Measurements from ENCODE around the gene BMAL2. TPM values are rescaled to one million over a fixed set of nuclear protein-coding genes. Genes with fewer than 3 reads are reported as not detected.

Gene BMAL2
- total RNA-seq, 2 donors from 2014 or later: 1.2 to 2.0 TPM

GRCh38 chr12:27347779-27348178, 15.1 kb downstream of the BMAL2 start:
- Mint-ChIP-seq H3K4me3 (no peak overlapping the region), H3K4me1 (no peaks in the 10 kb centered on the region), H3K27me3 (peaks cover 4% of the 10 kb centered on the region), H3K27ac (no peak overlapping the region), H3K36me3 (ENCODE audit: low read depth) (no peaks in the 10 kb centered on the region)
- no peaks in the 10 kb centered on the region for H3K9me3 ChIP-seq (ENCODE audit: control insufficient read depth, low read length, poor library complexity, severe bottlenecking)
- DNase-seq (no peak), ATAC-seq (no peak)

DNA sequence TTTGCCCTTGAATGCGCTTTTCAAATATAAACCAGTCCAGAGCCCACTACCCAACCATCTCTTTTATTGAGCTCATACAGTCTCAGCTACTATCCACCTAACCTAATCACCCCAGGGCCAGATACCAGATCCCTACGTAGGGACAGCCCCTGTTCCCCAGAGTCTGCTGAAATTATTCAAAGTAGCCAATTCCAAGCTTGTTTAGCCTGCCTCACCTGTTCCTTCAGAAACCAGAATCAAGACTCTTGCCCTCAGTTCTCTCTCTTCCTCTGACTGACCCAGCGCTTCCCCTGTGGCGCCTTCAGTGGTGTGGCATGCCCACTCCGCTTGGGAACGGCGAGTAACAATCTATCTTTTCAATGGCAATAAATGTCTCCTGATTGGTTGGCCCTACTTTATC, 18.8 kb downstream of the BMAL2 start:
- Mint-ChIP-seq H3K36me3 (ENCODE audit: low read depth) (no peaks in the 10 kb centered on the region), H3K27me3 (peaks cover 10% of the 10 kb centered on the region), H3K4me3 (no peak overlapping the region), H3K27ac (no peak overlapping the region), H3K4me1 (no peaks in the 10 kb centered on the region)
- ATAC-seq (no peak), DNase-seq (no peak)
- no peaks in the 10 kb centered on the region for H3K9me3 ChIP-seq (ENCODE audit: control insufficient read depth, low read length, poor library complexity, severe bottlenecking)

DNA sequence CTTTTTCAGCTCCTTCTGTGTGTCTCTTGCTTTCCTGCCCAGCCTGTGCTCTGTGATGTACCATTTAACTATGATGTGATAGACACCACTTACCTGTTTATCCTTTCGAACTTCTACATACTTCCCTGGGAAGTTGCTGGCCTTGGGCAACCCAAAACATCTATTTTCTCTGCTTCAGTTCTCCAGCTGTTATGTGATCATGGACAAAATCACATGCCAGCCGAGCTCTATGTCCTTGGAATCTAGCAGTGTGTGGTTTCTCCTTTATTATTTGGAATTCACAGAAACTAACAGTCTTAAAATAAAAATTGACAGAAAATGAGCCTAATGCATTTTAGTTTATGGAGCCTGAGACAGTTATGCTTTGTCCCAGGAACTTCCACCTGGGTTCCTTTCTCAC, 22.9 kb downstream of the BMAL2 start:
- H3K27ac Mint-ChIP-seq: no peak overlapping the region
- H3K4me3 Mint-ChIP-seq: no peak overlapping the region
- no peaks in the 10 kb centered on the region for H3K36me3 Mint-ChIP-seq (ENCODE audit: low read depth)

GRCh38 chr12:27355979-27356378, 23.3 kb downstream of the BMAL2 start:
- H3K4me1 Mint-ChIP-seq: no peaks in the 10 kb centered on the region
- peaks cover 10% of the 10 kb centered on the region for H3K27me3 Mint-ChIP-seq
- DNase-seq (no peak), ATAC-seq (no peak)
- H3K36me3 Mint-ChIP-seq (ENCODE audit: low read depth): no peaks in the 10 kb centered on the region
- H3K4me3 Mint-ChIP-seq: no peak overlapping the region
- H3K27ac Mint-ChIP-seq: no peak overlapping the region
- no peaks in the 10 kb centered on the region for H3K9me3 ChIP-seq (ENCODE audit: control insufficient read depth, low read length, poor library complexity, severe bottlenecking)

More for the DNA sequence above, 22.9 kb downstream of the BMAL2 start:
- H3K27me3 Mint-ChIP-seq: peaks cover 10% of the 10 kb centered on the region
- no peaks in the 10 kb centered on the region for H3K9me3 ChIP-seq (ENCODE audit: control insufficient read depth, low read length, poor library complexity, severe bottlenecking)
- ATAC-seq (no peak), DNase-seq (no peak)
- H3K4me1 Mint-ChIP-seq: no peaks in the 10 kb centered on the region

- Mint-ChIP-seq H3K36me3 (ENCODE audit: low read depth) (no peaks in the 10 kb centered on the region), H3K4me3 (no peak overlapping the region), H3K27me3 (peaks cover 10% of the 10 kb centered on the region), H3K27ac (no peak overlapping the region), H3K4me1 (no peaks in the 10 kb centered on the region)
- DNase-seq (no peak), ATAC-seq (no peak)
- H3K9me3 ChIP-seq (ENCODE audit: control insufficient read depth, low read length, poor library complexity, severe bottlenecking): no peaks in the 10 kb centered on the region
Measured at GRCh38 chr12:27359578-27360340, 27.1 kb downstream of the BMAL2 start.

DNA sequence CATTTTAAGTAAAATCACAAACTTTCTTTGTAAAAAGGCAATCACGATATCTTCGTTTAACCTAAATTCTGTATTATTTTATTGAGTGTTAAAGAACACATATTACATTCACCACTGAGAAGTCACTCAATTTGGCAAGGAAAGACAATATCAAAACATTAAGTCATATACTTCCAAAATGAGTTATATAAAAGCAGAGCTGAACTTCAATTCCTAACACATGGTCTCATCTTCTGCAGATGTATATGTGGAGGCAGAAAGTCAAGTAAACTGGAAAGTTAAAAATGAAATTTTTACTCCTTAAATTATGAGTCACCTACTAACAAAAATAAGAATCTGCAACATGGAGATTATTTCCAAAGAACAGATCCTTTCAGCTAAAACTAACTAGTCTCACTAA, 28.7 kb downstream of the BMAL2 start:
- ATAC-seq: no peak
- no peaks in the 10 kb centered on the region for H3K36me3 Mint-ChIP-seq (ENCODE audit: low read depth)
- no peak for DNase-seq
- no peaks in the 10 kb centered on the region for H3K27me3 Mint-ChIP-seq
- no peak overlapping the region for H3K27ac Mint-ChIP-seq
- no peaks in the 10 kb centered on the region for H3K9me3 ChIP-seq (ENCODE audit: control insufficient read depth, low read length, poor library complexity, severe bottlenecking)
- no peaks in the 10 kb centered on the region for H3K4me1 Mint-ChIP-seq
- H3K4me3 Mint-ChIP-seq: no peak overlapping the region

GRCh38 chr12:27366621-27367020, 34.0 kb downstream of the BMAL2 start:
- ATAC-seq (no peak), DNase-seq (no peak)
- peaks cover 3% of the 10 kb centered on the region for H3K36me3 Mint-ChIP-seq (ENCODE audit: low read depth)
- peaks cover 10% of the 10 kb centered on the region for H3K27me3 Mint-ChIP-seq
- H3K4me3 Mint-ChIP-seq: no peak overlapping the region
- no peak overlapping the region for H3K27ac Mint-ChIP-seq
- no peaks in the 10 kb centered on the region for H3K9me3 ChIP-seq (ENCODE audit: control insufficient read depth, low read length, poor library complexity, severe bottlenecking)
- H3K4me1 Mint-ChIP-seq: no peaks in the 10 kb centered on the region

DNA sequence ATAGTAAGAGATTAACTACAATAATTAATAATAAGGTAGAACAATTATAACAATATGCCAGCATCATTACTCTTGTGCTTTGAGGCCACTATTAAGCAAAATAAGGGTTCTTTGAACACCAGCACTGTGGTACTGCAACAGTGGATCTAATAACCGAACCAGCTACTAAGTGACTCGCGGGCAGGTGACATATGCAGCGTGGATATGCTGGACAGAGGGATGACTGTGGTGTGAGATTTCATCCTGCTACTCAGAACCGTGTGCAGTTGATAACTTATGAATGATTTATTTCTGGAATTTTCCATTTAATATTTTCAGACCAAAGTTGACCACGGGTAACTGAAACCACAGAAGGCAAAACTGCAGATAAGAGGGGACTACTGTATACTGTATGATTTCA, 34.4 kb downstream of the BMAL2 start:
- Mint-ChIP-seq H3K4me3 (no peak overlapping the region), H3K27me3 (peaks cover 10% of the 10 kb centered on the region), H3K4me1 (no peaks in the 10 kb centered on the region), H3K27ac (no peak overlapping the region), H3K36me3 (ENCODE audit: low read depth) (peaks cover 3% of the 10 kb centered on the region)
- ATAC-seq: no peak
- DNase-seq: no peak
- H3K9me3 ChIP-seq (ENCODE audit: control insufficient read depth, low read length, poor library complexity, severe bottlenecking): no peaks in the 10 kb centered on the region

DNA sequence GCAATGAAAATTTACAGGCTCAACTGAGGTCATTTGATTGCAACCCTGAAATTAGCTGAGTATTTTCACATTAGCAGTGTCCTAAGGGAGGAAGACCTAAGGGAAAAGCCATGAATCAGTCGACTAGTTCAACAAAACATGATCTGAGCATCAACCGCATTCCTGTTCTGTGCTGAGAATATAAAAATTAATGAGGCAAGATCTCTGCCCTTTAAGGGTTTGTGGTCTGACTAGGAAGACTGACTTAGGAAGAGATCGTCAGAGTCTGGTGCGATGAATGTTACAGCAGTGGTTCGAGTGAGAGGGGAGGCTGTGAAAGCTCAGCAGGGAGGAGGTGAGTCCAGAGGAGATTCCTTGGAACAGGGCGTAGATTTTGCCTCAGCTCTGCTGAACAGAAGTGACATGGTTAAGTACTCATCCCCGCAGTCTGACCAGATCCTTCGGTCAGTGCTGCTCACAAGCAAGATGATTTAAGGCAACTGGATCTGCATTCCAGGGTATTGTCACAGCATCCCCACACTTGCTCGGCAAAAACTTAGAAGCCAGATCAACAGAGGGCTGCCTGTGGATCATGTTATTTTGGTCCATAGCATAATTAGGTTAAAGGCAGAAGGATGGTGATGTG, 49.6 kb downstream of the BMAL2 start:
- Mint-ChIP-seq H3K4me3 (no peak overlapping the region), H3K27me3 (peaks cover 2% of the 10 kb centered on the region), H3K4me1 (peaks cover 3% of the 10 kb centered on the region), H3K27ac (no peak overlapping the region), H3K36me3 (ENCODE audit: low read depth) (no peaks in the 10 kb centered on the region)
- DNase-seq (no peak), ATAC-seq (no peak)
- no peaks in the 10 kb centered on the region for H3K9me3 ChIP-seq (ENCODE audit: control insufficient read depth, low read length, poor library complexity, severe bottlenecking)

Other genes with a start within 250 kb of the BMAL2 start
- 10 to 100 TPM; 13.3 to 18.7 TPM for gene STK38L, start 88.5 kb upstream of the BMAL2 start, total RNA-seq
- gene SMCO2, start 113.9 kb downstream of the BMAL2 start, total RNA-seq: not detected
- gene PPFIBP1, start 191.4 kb downstream of the BMAL2 start, total RNA-seq: 1 to 10 TPM; 2.1 to 4.1 TPM

Data from T-helper 17 cell (primary cell).